ENCODE measurements around the gene MAEA.
"Not testable (repeated sequence)": the region's sequence is repeated elsewhere in the genome, so short reads cannot be mapped to it uniquely, and the experiment has no call there.

The MAEA gene

DNA sequence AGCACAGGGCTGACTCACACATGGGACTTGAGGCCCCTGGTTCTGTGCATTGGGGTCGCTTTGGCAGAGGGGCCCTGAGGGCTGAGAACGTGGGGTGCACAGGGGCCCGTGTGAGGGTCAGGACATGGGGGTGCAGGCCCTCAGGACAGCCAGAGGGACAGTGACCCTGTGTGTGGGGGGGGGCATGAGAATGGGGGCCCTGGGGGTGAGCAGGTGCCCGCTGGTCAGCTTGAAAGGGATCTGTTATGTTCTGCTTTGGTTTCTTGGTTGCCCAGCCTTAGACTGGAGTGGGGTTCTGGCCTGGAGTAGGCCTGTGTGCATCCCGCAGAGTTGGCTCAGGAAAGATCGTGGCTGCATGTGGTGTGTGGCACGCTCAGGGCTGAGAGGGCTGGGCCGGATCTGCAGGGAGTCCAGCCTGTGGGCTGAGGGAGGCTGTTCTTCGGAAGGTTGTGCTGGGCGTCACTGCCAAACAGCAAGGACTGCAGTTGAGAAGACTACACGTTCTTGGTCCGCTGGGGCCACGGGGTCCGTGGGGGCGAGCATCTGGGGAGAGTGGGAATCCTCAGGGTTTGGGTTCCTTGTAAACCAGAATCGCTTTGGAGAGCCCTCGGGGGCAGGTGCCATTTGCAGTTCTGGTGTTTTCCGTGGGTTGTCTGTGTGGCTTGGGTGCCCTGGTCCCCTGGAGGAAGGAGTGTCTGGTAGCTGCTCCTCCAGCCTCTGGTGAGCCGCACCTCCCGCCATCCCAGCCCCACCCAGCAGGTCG, 42.1 kb downstream of the MAEA start:
- peaks cover 6% of the 10 kb centered on the region for H3K4me1 ChIP-seq (ENCODE audit: insufficient read depth, insufficient read length)
- no peaks in the 10 kb centered on the region for H3K9me3 ChIP-seq (ENCODE audit: insufficient read depth, low read length)
- no peak overlapping the region for H3K4me3 ChIP-seq (ENCODE audit: insufficient read length, low read depth)
- no peak for DNase-seq (ENCODE audit: low read depth, low spot score)
- H3K36me3 ChIP-seq (ENCODE audit: insufficient read depth, insufficient read length, low read length) = peaks cover 86% of the 10 kb centered on the region
- H3K27me3 ChIP-seq (ENCODE audit: insufficient read depth, insufficient read length) = no peaks in the 10 kb centered on the region
- no peak for TF ChIP-seq ZNF274 (IDR thresholded peaks at IDR 0.05; ENCODE audit: low read depth, low read length)
- no peak for TF ChIP-seq YY1 (IDR thresholded peaks at IDR 0.05; ENCODE audit: insufficient read depth, insufficient read length)
- no peak for TF ChIP-seq SUZ12 (IDR thresholded peaks at IDR 0.05; ENCODE audit: extremely low read depth, insufficient read depth, insufficient read length)
- no peak overlapping the region for H3K9ac ChIP-seq (ENCODE audit: insufficient read length, low read depth)

GRCh38 chr4:1332686-1333085, 43.0 kb downstream of the MAEA start:
- no peak overlapping the region for H3K4me3 ChIP-seq (ENCODE audit: insufficient read length, low read depth)
- no peak overlapping the region for H3K9ac ChIP-seq (ENCODE audit: insufficient read length, low read depth)
- no peaks in the 10 kb centered on the region for H3K9me3 ChIP-seq (ENCODE audit: insufficient read depth, low read length)
- H3K27me3 ChIP-seq (ENCODE audit: insufficient read depth, insufficient read length) = no peaks in the 10 kb centered on the region
- H3K4me1 ChIP-seq (ENCODE audit: insufficient read depth, insufficient read length) = peaks cover 10% of the 10 kb centered on the region
- TF ChIP-seq SUZ12 (IDR thresholded peaks at IDR 0.05; ENCODE audit: extremely low read depth, insufficient read depth, insufficient read length) = no peak
- no peak for TF ChIP-seq YY1 (IDR thresholded peaks at IDR 0.05; ENCODE audit: insufficient read depth, insufficient read length)
- TF ChIP-seq ZNF274 (IDR thresholded peaks at IDR 0.05; ENCODE audit: low read depth, low read length) = no peak
- H3K36me3 ChIP-seq (ENCODE audit: insufficient read depth, insufficient read length, low read length) = peaks cover 86% of the 10 kb centered on the region
- DNase-seq (ENCODE audit: low read depth, low spot score) = no peak

DNA sequence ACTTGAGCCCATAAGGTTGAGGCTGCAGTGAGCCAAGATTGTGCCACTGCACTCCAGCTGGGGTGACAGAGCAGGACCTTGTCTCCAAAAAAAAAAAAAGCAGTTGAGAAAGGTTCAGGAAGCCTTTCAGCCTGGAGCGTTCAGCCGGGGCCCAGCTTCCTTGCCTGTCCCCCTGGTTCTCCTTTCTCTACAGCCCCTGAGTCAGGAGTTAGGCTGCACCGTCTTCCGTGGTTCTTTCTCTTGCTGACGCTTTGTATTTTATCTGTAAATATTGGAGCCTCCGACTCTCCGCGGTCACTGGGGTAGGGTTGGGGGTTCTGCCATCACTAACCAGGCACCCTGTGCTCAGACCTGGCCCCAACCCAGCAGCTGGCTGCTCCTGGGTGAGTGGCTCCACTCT, 43.6 kb downstream of the MAEA start:
- Histone ChIP-seq H3K36me3 (ENCODE audit: insufficient read depth, insufficient read length, low read length) (peaks cover 86% of the 10 kb centered on the region), H3K9me3 (ENCODE audit: insufficient read depth, low read length) (no peaks in the 10 kb centered on the region), H3K9ac (ENCODE audit: insufficient read length, low read depth) (no peak overlapping the region), H3K4me3 (ENCODE audit: insufficient read length, low read depth) (no peak overlapping the region), H3K4me1 (ENCODE audit: insufficient read depth, insufficient read length) (peaks cover 12% of the 10 kb centered on the region), H3K27me3 (ENCODE audit: insufficient read depth, insufficient read length) (no peaks in the 10 kb centered on the region)
- DNase-seq (ENCODE audit: low read depth, low spot score) = no peak
- no peak for TF ChIP-seq YY1 (IDR thresholded peaks at IDR 0.05; ENCODE audit: insufficient read depth, insufficient read length)
- TF ChIP-seq ZNF274 (IDR thresholded peaks at IDR 0.05; ENCODE audit: low read depth, low read length) = no peak
- TF ChIP-seq SUZ12 (IDR thresholded peaks at IDR 0.05; ENCODE audit: extremely low read depth, insufficient read depth, insufficient read length) = no peak

GRCh38 chr4:1333851-1334578, 44.3 kb downstream of the MAEA start:
- not testable (repeated sequence) for H3K9me3 ChIP-seq (ENCODE audit: insufficient read depth, low read length); H3K4me3 ChIP-seq (ENCODE audit: insufficient read length, low read depth); DNase-seq (ENCODE audit: low read depth, low spot score); H3K9ac ChIP-seq (ENCODE audit: insufficient read length, low read depth); H3K27me3 ChIP-seq (ENCODE audit: insufficient read depth, insufficient read length)
- Histone ChIP-seq H3K4me1 (ENCODE audit: insufficient read depth, insufficient read length) (peaks cover 12% of the 10 kb centered on the region), H3K36me3 (ENCODE audit: insufficient read depth, insufficient read length, low read length) (peaks cover 86% of the 10 kb centered on the region)

DNA sequence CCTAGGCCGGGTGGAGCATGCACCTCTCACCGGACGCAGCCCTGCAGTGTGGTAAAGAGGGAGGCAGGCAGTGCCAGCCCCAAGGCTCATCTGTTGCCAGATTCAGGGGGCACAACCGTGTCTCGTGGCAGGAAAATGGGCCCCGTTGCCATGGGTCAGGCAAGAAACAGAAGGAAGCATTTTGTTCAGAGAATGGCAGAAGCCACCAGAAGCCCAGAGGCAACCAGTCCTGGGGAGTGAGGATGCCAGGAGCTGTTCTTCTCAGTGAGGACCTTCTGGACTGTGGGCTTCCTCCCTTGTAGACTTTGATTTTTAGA, 44.8 kb downstream of the MAEA start:
- H3K36me3 ChIP-seq (ENCODE audit: insufficient read depth, insufficient read length, low read length) = peaks cover 86% of the 10 kb centered on the region
- no peak for TF ChIP-seq SUZ12 (IDR thresholded peaks at IDR 0.05; ENCODE audit: extremely low read depth, insufficient read depth, insufficient read length)
- TF ChIP-seq YY1 (IDR thresholded peaks at IDR 0.05; ENCODE audit: insufficient read depth, insufficient read length) = no peak
- no peak for TF ChIP-seq ZNF274 (IDR thresholded peaks at IDR 0.05; ENCODE audit: low read depth, low read length)
- H3K27me3 ChIP-seq (ENCODE audit: insufficient read depth, insufficient read length) = no peaks in the 10 kb centered on the region
- no peak for DNase-seq (ENCODE audit: low read depth, low spot score)
- H3K4me3 ChIP-seq (ENCODE audit: insufficient read length, low read depth) = no peak overlapping the region
- H3K4me1 ChIP-seq (ENCODE audit: insufficient read depth, insufficient read length) = peaks cover 11% of the 10 kb centered on the region
- no peak overlapping the region for H3K9ac ChIP-seq (ENCODE audit: insufficient read length, low read depth)
- H3K9me3 ChIP-seq (ENCODE audit: insufficient read depth, low read length) = no peaks in the 10 kb centered on the region

- not testable (repeated sequence) for H3K9me3 ChIP-seq (ENCODE audit: insufficient read depth, low read length); H3K9ac ChIP-seq (ENCODE audit: insufficient read length, low read depth); DNase-seq (ENCODE audit: low read depth, low spot score); H3K4me3 ChIP-seq (ENCODE audit: insufficient read length, low read depth); H3K27me3 ChIP-seq (ENCODE audit: insufficient read depth, insufficient read length); H3K4me1 ChIP-seq (ENCODE audit: insufficient read depth, insufficient read length)
- H3K36me3 ChIP-seq (ENCODE audit: insufficient read depth, insufficient read length, low read length) = peaks cover 87% of the 10 kb centered on the region
Measured at GRCh38 chr4:1335193-1335883, 45.6 kb downstream of the MAEA start.

DNA sequence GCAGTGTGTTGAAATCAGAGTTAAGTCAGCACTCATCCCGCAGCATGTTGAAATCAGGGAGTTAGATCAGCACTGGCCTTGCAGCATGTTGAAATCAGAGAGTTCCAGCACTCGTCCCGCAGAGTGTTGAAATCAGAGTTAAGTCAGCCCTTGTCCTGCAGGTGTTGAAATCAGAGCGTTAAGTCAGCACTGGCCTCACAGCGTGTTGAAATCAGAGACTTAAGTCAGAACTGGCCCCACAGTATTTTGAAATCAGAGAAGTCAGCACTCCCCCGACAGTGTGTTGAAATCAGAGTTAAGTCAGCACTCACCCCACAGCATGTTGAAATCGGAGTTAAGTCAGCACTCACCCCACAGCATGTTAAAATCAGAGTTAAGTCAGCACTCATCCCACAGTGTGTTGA, 46.4 kb downstream of the MAEA start:
- TF ChIP-seq ZNF274 (IDR thresholded peaks at IDR 0.05; ENCODE audit: low read depth, low read length) (no peak), SUZ12 (IDR thresholded peaks at IDR 0.05; ENCODE audit: extremely low read depth, insufficient read depth, insufficient read length) (no peak), YY1 (IDR thresholded peaks at IDR 0.05; ENCODE audit: insufficient read depth, insufficient read length) (no peak)

More for the DNA sequence above, 46.4 kb downstream of the MAEA start:
- Histone ChIP-seq H3K36me3 (ENCODE audit: insufficient read depth, insufficient read length, low read length) (peaks cover 88% of the 10 kb centered on the region), H3K9me3 (ENCODE audit: insufficient read depth, low read length) (no peaks in the 10 kb centered on the region), H3K27me3 (ENCODE audit: insufficient read depth, insufficient read length) (no peaks in the 10 kb centered on the region), H3K4me1 (ENCODE audit: insufficient read depth, insufficient read length) (peaks cover 8% of the 10 kb centered on the region), H3K9ac (ENCODE audit: insufficient read length, low read depth) (no peak overlapping the region), H3K4me3 (ENCODE audit: insufficient read length, low read depth) (no peak overlapping the region)
- no peak for DNase-seq (ENCODE audit: low read depth, low spot score)
